Trophoblast cell (in vitro differentiated cells and primary cell): ENCODE data around the gene LSR.

Experiments
- DNase-seq, 2 donors: peaks; one replicate each; pipeline ENCODE4 v3.0.0-alpha.2; 2016
- H2AFZ ChIP-seq: 2 replicates; pipeline ENCODE4 v1.6.1; 2013; ENCODE audit warnings: low read length, moderate library complexity, mild to moderate bottlenecking; ENCODE audit not compliant: insufficient read depth, poor library complexity
- H2AK5ac ChIP-seq: 2 replicates; pipeline ENCODE4 v1.6.1; 2013; ENCODE audit warnings: mild to moderate bottlenecking, low read length
- H2BK120ac ChIP-seq: 2 replicates; pipeline ENCODE4 v1.6.1; 2013; ENCODE audit warnings: low read length, mild to moderate bottlenecking, moderate library complexity; ENCODE audit not compliant: insufficient read depth, poor library complexity
- H2BK12ac ChIP-seq: 2 replicates; pipeline ENCODE4 v1.6.1; 2013; ENCODE audit warnings: mild to moderate bottlenecking, low read length, moderate library complexity
- H2BK5ac ChIP-seq: 2 replicates; pipeline ENCODE4 v1.6.1; 2013; ENCODE audit warnings: low read length, low read depth, moderate library complexity, mild to moderate bottlenecking; ENCODE audit not compliant: poor library complexity
- H3K14ac ChIP-seq: 2 replicates; pipeline ENCODE4 v1.6.1; 2013; ENCODE audit warnings: mild to moderate bottlenecking, low read length
- H3K18ac ChIP-seq: 2 replicates; pipeline ENCODE4 v1.6.1; 2013; ENCODE audit warnings: mild to moderate bottlenecking, low read length
- H3K23ac ChIP-seq: 2 replicates; pipeline ENCODE4 v1.6.1; 2013; ENCODE audit warnings: low read length
- H3K27ac ChIP-seq: 2 replicates; pipeline ENCODE4 v1.5.1; 2013; ENCODE audit warnings: low read depth, mild to moderate bottlenecking, inconsistent platforms, low read length, moderate library complexity
- H3K27me3 ChIP-seq: 2 replicates; pipeline ENCODE4 v1.6.1; 2013; ENCODE audit warnings: inconsistent platforms, mild to moderate bottlenecking, low read length, moderate library complexity; ENCODE audit not compliant: insufficient read depth
- H3K36me3 ChIP-seq, 2 experiments: 1 replicate in 1 of 2; 2 replicates in 1 of 2; pipeline ENCODE4 v1.6.1; 2013; ENCODE audit warnings: low read length in 2 of 2, mild to moderate bottlenecking in 2 of 2, moderate library complexity in 1 of 2; ENCODE audit not compliant: insufficient read depth in 2 of 2, control insufficient read depth in 1 of 2
- H3K4ac ChIP-seq: 2 replicates; pipeline ENCODE4 v1.6.1; 2013; ENCODE audit warnings: low read depth, mild to moderate bottlenecking, low read length, moderate library complexity
- H3K4me1 ChIP-seq, 2 experiments: 1 replicate in 1 of 2; 2 replicates in 1 of 2; pipeline ENCODE4 v1.6.1; 2013; ENCODE audit warnings: low read length in 2 of 2, mild to moderate bottlenecking in 2 of 2, moderate library complexity in 1 of 2; ENCODE audit not compliant: insufficient read depth in 2 of 2, control insufficient read depth in 1 of 2
- H3K4me2 ChIP-seq: 2 replicates; pipeline ENCODE4 v1.6.1; 2013; ENCODE audit warnings: inconsistent platforms, mild to moderate bottlenecking, low read length, moderate library complexity
- H3K4me3 ChIP-seq: 2 replicates; pipeline ENCODE4 v1.5.1; 2013; ENCODE audit warnings: mild to moderate bottlenecking, low read depth, low read length, inconsistent platforms
- H3K79me1 ChIP-seq: one replicate; pipeline ENCODE4 v1.6.1; 2013; ENCODE audit warnings: low read length
- H3K79me2 ChIP-seq: 2 replicates; pipeline ENCODE4 v1.6.1; 2013; ENCODE audit warnings: low read length, mild to moderate bottlenecking; ENCODE audit not compliant: control insufficient read depth, insufficient read depth, poor library complexity
- H3K9ac ChIP-seq: 2 replicates; pipeline ENCODE4 v1.6.1; 2013; ENCODE audit warnings: mild to moderate bottlenecking, low read length
- H3K9me3 ChIP-seq: 2 replicates; pipeline ENCODE4 v1.6.1; 2013; ENCODE audit warnings: low read depth, mild to moderate bottlenecking, control low read depth, inconsistent platforms, low read length; ENCODE audit not compliant: insufficient read depth
- H4K12ac ChIP-seq: 2 replicates; pipeline ENCODE4 v1.6.1; 2013; ENCODE audit warnings: low read depth, mild to moderate bottlenecking, low read length, moderate library complexity
- H4K8ac ChIP-seq: 2 replicates; pipeline ENCODE4 v1.6.1; 2013; ENCODE audit warnings: low read depth, mild to moderate bottlenecking, low read length, moderate library complexity
- H4K91ac ChIP-seq: one replicate; pipeline ENCODE4 v1.6.1; 2013; ENCODE audit warnings: low read depth, mild to moderate bottlenecking, low read length, moderate library complexity
- WGBS: extraction: QIAGEN DNeasy Blood & Tissue Kit; methylation state at CpG from one replicate; pipeline ENCODE4 v1.1.7; 2013; ENCODE audit warnings: missing lambda C conversion rate; ENCODE audit not compliant: insufficient read length, insufficient coverage; ENCODE audit errors: extremely low coverage; 5-methylcytosine and 5-hydroxymethylcytosine counted together

LSR gene

GRCh38 chr19:35309481-35310279 lies 60.9 kb downstream of the LSR start:
- no peaks in the 10 kb centered on the region for H3K79me1 ChIP-seq
- peaks cover 6 to 13% of the 10 kb centered on the region in 2 experiments for H3K4me1 ChIP-seq
- no peaks in the 10 kb centered on the region for H3K36me3 ChIP-seq
- H3K4ac ChIP-seq: no peak overlapping the region
- no peak overlapping the region for H3K4me2 ChIP-seq
- no peak overlapping the region for H3K4me3 ChIP-seq
- H3K9me3 ChIP-seq: no peaks in the 10 kb centered on the region
- H3K9ac ChIP-seq: no peak overlapping the region
- H2AFZ ChIP-seq: no peak overlapping the region
- no peak overlapping the region for H3K18ac ChIP-seq
- peak; percentile 99 for DNase-seq
- no CpG with 5 or more reads among the region's 47 CpGs for WGBS
- no peaks in the 10 kb centered on the region for H3K79me2 ChIP-seq
- H2AK5ac ChIP-seq: no peak overlapping the region
- H2BK12ac ChIP-seq: no peak overlapping the region
- no peak overlapping the region for H3K27ac ChIP-seq
- no peak overlapping the region for H3K23ac ChIP-seq
- no peak overlapping the region for H2BK5ac ChIP-seq
- no peak overlapping the region for H3K14ac ChIP-seq
- no peak overlapping the region for H4K8ac ChIP-seq
- H3K27me3 ChIP-seq: no peaks in the 10 kb centered on the region
- no peak overlapping the region for H4K12ac ChIP-seq
- no peak overlapping the region for H4K91ac ChIP-seq
- H2BK120ac ChIP-seq: no peak overlapping the region

- Histone ChIP-seq H4K12ac (no peak overlapping the region), H3K4me2 (no peak overlapping the region), H4K8ac (no peak overlapping the region), H4K91ac (no peak overlapping the region), H3K27me3 (no peaks in the 10 kb centered on the region), H3K9ac (no peak overlapping the region), H2BK12ac (no peak overlapping the region), H3K18ac (no peak overlapping the region), H3K14ac (no peak overlapping the region), H3K27ac (no peak overlapping the region), H3K79me2 (no peaks in the 10 kb centered on the region), H2BK120ac (no peak overlapping the region), H3K9me3 (no peaks in the 10 kb centered on the region), H3K36me3 (no peaks in the 10 kb centered on the region), H2AFZ (no peak overlapping the region), H2BK5ac (no peak overlapping the region), H3K4me1 (peaks cover 6 to 13% of the 10 kb centered on the region in 2 experiments), H3K4me3 (no peak overlapping the region), H3K79me1 (no peaks in the 10 kb centered on the region), H3K23ac (no peak overlapping the region), H3K4ac (no peak overlapping the region), H2AK5ac (no peak overlapping the region)
- peak; percentile 80 to 87 for DNase-seq
- no CpG with 5 or more reads among the region's 12 CpGs for WGBS
Measured at GRCh38 chr19:35310331-35310730, 61.5 kb downstream of the LSR start.

GRCh38 chr19:35310811-35311465 lies 62.1 kb downstream of the LSR start:
- no peak overlapping the region for H3K4me3 ChIP-seq
- no peak overlapping the region for H3K4ac ChIP-seq
- no peaks in the 10 kb centered on the region for H3K9me3 ChIP-seq
- no peaks in the 10 kb centered on the region for H3K79me1 ChIP-seq
- peak; percentile 75 to 90 for DNase-seq
- no peak overlapping the region for H2AFZ ChIP-seq
- H3K4me2 ChIP-seq: no peak overlapping the region
- no peak overlapping the region for H4K91ac ChIP-seq
- no peak overlapping the region for H2BK120ac ChIP-seq
- no peak overlapping the region for H4K8ac ChIP-seq
- H3K18ac ChIP-seq: no peak overlapping the region
- no peak overlapping the region for H4K12ac ChIP-seq
- no peak overlapping the region for H2AK5ac ChIP-seq
- no peak overlapping the region for H3K27ac ChIP-seq
- H3K4me1 ChIP-seq: peaks cover 6 to 13% of the 10 kb centered on the region in 2 experiments
- no peaks in the 10 kb centered on the region for H3K27me3 ChIP-seq
- H3K9ac ChIP-seq: no peak overlapping the region
- H2BK5ac ChIP-seq: no peak overlapping the region
- H3K14ac ChIP-seq: no peak overlapping the region
- no peak overlapping the region for H2BK12ac ChIP-seq
- no peak overlapping the region for H3K23ac ChIP-seq
- no peaks in the 10 kb centered on the region for H3K79me2 ChIP-seq
- H3K36me3 ChIP-seq: no peaks in the 10 kb centered on the region
- no CpG with 5 or more reads among the region's 10 CpGs for WGBS

DNA sequence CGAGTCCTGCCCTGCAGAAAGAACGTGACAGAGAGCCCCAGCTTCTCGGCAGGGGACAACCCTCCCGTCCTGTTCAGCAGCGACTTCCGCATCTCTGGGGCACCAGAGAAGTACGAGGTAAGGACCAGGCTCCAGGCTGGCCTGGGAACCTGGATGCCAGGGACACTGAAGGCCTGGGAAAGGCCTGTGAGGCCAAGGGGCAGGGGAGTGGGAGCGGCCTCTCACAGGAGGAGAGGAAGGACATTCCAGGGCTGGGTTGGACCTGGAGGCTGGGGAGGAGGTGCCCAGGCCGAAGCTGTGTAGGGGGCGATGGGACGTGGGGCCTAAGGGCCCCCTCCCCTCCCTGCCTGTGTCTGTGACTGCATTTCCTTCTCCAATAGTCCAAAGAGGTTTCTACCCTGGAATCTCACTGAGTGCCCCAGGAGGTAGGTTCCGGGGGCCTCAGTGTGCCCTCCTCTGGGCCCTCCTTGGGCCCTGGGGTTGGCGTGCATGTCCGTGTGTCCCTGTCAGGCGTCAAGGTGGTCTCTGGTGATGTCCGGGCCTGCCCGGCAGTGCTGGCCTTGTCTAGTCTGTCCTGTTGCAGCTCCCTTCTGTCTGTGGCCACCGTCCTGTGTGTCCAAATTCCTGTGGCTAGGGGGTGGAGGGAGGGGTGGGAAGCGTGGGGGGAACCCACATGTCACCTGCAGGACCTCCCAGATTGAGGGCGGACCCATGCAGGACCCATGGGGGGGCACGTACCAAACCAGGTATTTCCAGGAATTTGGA lies 63.3 kb downstream of the LSR start:
- Histone ChIP-seq H3K4ac (no peak overlapping the region), H3K23ac (no peak overlapping the region), H2BK12ac (no peak overlapping the region), H3K14ac (no peak overlapping the region), H3K4me2 (no peak overlapping the region), H2BK120ac (no peak overlapping the region), H3K9me3 (no peaks in the 10 kb centered on the region), H3K9ac (no peak overlapping the region), H4K91ac (no peak overlapping the region), H4K12ac (no peak overlapping the region), H3K4me3 (no peak overlapping the region), H3K79me2 (no peaks in the 10 kb centered on the region), H2AFZ (no peak overlapping the region), H3K36me3 (no peaks in the 10 kb centered on the region), H3K4me1 (peaks cover 6 to 13% of the 10 kb centered on the region in 2 experiments), H3K27ac (no peak overlapping the region), H2AK5ac (no peak overlapping the region), H4K8ac (no peak overlapping the region), H3K27me3 (no peaks in the 10 kb centered on the region), H3K79me1 (no peaks in the 10 kb centered on the region), H3K18ac (no peak overlapping the region), H2BK5ac (no peak overlapping the region)
- no CpG with 5 or more reads among the region's 21 CpGs for WGBS
- DNase-seq: peak in 1 of 2 donors; percentile 34
